SHP77 (cell line): Measurements from ENCODE around the gene USP6NL.
"Not testable (repeated sequence)": the region's sequence is repeated elsewhere in the genome, so short reads cannot be mapped to it uniquely, and the experiment has no call there.

ENCODE experiments used
- DNase-seq, 2 experiments: peaks; one replicate each; lab custom pipeline; 2025; lab: John Stamatoyannopoulos, UW

USP6NL gene

DNA sequence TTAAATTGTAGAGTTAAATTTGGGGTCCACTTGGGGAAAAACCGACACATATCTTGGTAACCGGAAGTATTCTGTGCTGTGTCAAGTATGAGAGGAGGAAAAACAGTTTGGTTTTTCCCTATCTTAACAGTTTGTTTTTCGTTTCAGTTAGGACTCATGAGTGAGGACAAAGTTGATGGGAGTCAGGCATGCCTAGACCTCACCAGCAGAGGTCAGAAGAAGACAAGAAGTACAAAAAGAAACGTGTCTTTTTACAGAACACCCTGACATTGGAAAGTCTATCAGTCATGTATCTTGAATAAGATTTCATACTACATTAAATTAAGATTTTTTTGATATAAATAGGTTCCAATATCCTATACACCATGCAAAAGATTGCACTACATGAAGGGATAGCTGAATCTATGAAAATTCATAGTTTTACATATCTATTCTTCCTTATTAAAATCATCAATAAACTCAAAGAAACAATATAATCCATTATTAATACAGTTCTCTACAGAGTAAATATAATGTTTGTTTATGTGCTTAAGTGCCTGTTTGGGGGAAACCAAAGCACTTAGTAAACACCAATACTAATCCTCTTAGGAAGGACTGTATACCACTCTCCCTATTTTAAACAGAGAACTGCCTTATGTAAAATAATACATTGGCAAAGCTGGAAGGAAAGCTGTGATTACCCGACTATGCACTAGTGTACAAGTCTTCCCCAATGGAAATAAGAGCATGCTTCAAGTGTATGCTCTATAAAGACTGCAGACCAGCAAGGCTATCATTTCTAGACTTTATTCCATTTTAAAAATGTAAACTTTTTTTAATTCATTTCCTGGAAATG lies 95.6 kb downstream of the USP6NL start:
- peak; percentile 30 to 39 for DNase-seq

- no peak for DNase-seq
Measured at GRCh38 chr10:11513727-11514126, 97.7 kb downstream of the USP6NL start.

DNA sequence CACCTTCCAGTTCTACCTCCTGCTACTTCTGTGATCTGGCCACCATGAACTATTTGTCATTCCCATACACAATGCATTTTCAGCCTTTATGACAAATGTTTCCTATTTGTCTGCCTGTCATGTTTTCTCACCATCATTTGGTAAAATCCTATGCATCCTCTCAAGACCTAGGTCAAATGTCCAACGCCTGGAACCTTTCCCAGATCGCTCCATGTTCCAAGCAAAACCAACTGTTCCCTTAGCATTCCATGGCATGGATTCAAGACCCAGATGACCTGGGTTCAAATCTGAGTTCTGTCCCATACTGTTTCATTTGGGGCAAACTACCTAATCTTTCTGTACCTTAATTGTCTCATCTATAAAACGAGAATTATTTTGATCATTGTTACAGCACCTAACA lies 98.9 kb downstream of the USP6NL start:
- DNase-seq: no peak

DNA sequence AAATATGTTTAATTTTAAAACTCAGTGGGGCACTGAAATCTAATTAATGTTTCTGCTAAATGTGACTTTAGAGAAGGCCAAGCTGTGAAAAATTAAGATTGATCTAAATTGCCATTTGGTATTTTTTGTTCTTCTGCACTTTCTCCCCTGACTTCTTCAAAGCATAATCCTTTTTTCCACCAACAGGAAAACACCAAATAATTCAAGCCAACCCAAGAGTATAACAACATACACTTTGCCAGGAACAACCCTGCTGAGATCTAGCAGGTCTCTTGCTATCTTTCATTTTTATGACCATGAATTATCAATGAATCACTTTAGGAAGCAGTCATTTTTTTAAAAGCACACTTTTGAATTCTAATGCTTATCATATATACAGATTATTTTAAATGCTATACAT lies 100.1 kb downstream of the USP6NL start:
- no peak for DNase-seq

- DNase-seq: no peak
Measured at GRCh38 chr10:11510736-11511135, 100.7 kb downstream of the USP6NL start.

GRCh38 chr10:11510281-11510680 lies 101.2 kb downstream of the USP6NL start:
- no peak for DNase-seq

DNA sequence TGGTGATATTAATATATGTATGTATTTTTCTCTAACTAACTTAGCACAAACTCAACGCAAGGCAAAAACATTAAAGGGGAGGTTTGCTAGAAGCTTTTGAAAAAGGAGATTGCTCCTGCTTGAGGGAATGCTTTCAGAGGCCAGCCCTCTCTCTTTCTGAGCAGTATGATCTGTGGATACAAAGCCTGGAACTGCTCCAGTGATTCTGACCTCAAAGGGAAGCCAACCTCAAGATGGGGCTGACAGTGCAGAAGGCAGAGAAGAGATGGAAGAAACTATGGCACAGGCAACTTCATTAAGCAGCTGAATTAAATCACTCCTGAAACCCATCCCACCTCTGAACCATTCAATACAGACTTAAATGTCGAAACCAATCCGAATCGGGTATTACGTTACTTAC lies 102.4 kb downstream of the USP6NL start:
- DNase-seq: no peak

DNA sequence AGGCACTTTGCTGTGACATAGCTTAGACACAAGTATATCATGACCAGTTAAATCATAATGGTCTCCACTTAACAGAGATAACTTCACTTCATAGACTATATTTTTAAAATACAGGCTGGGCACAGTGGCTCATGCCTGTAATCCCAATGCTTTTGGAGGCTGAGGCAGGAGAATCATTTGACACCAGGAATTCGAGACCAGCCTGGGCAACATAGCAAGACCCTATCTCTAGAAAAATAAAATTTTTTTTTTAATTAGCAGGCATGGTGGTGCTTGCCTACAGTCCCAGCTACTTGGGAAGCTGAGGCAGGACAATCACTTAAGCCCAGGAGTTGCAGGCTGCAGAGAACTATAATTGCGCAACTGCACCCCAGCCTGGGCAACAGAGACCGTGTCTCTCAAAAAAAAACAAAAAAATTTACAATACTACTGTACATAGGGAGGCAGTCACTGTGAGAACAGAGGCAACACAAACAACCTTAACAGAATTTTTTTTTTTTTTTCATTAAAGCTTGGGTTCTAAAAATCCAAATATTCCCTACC lies 105.1 kb downstream of the USP6NL start:
- DNase-seq: no peak

GRCh38 chr10:11505639-11506038 lies 105.8 kb downstream of the USP6NL start:
- no peak for DNase-seq

DNA sequence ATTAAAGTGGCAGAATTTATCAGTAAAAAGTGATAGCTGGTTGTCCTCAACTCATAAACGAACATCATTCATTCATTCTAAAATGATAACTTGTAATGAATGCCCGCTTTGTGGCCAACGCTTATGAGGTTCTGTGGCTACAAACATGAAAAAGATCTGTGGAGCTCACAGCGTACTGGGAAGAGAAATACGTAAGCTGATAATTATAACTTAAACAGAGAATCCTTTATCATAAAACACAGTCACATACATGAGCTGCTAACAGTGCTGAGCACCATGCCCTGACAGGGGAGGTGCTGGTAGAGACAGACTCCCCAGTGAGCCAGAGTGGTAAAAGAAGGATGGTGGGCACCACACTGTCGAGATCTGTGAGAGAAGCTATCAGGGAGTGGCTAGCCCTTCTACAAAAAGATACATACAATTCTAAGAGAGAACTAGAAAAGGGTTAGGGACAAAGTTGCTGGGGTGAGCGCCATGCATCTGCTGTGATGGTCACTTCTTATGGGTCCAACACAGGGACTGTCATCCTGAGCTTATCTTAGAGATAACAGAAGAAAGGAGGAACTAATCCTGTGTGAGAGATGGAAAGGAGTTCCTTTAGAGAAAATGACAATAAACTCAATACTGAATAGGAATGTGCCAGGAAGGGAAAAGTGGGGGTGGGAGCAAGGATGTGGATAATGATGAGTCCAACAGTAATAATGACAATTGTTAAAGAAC lies 106.7 kb downstream of the USP6NL start:
- DNase-seq: no peak

GRCh38 chr10:11501600-11501999 lies 109.8 kb downstream of the USP6NL start:
- no peak for DNase-seq

DNA sequence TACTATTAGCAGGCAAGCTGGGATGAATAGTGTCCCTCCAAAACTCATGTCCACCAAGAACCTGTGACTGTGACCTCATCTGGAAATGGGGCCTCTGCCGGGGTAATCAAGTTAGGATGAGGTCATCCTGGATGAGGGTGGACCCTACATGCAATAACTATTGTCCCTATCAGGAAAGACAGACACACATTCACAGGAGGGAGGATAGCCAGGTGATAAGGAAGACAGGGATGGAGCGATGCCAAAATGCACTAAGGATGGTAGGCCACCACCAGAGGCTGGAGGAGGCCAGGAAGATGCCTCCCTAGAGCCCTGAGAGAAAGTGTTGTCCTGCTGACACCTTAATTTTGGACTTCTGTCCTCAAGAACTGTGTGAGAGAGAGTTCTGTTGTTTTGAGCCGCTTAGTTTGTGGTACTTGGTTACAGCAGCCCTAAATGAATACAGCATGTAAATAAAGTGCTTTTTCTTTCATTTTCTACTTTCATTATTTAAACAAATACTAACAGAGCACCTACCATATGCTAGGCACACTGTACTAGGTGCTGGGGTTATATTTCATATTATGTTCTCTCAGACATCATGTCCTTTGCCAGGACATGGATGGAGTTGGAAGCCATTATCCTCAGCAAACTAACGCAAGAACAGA lies 111.9 kb downstream of the USP6NL start:
- no peak for DNase-seq

DNA sequence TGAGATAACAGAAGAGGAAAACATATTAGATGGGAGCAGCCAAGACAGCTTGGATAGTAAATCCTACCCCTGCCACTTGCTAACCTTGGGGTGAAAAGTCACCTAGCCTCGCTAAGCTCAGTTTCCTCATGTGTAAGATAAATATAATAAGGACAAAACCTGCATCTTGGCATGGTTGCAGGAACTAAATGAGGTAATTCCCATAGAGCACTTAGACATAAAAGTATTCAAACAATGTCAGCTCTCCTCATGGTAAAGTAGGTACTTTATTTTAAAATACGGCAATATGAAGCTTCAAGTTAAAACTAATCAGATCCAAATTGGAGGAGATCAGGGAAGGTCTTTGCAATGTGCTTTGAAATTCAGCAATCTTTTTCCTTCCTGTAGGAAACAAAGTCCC lies 113.1 kb downstream of the USP6NL start:
- DNase-seq: no peak

- not testable (repeated sequence) for DNase-seq
Measured at GRCh38 chr10:11494923-11495322, 116.5 kb downstream of the USP6NL start.

GRCh38 chr10:11493646-11494045 lies 117.8 kb downstream of the USP6NL start:
- no peak for DNase-seq

DNA sequence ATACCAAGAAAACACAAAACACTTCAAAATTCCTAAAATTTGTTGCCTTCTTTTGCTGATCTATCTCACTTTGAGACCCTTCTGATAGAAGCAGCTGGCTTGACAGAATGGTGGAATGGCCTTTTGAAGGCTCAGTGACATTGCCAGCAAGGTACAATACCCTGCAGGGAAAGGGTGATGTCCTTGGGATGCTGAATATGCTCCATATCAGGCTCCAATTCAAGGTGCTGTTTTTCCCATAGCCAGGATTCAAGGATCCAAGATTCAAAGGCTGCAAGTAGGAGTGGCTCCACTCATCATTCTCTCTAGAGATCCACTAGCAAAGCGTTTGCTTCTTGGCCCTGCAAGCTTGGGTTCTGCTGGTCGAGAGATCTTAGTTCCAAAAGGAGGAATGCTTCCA lies 120.4 kb downstream of the USP6NL start:
- DNase-seq: no peak

GRCh38 chr10:11489591-11489990 lies 121.9 kb downstream of the USP6NL start:
- no peak for DNase-seq

- DNase-seq: no peak
Measured at GRCh38 chr10:11488126-11488525, 123.3 kb downstream of the USP6NL start.

GRCh38 chr10:11483201-11484148 lies 128.0 kb downstream of the USP6NL start:
- DNase-seq: no peak

GRCh38 chr10:11482306-11482705 lies 129.1 kb downstream of the USP6NL start:
- DNase-seq: no peak

GRCh38 chr10:11480687-11481086 lies 130.8 kb downstream of the USP6NL start:
- no peak for DNase-seq

DNA sequence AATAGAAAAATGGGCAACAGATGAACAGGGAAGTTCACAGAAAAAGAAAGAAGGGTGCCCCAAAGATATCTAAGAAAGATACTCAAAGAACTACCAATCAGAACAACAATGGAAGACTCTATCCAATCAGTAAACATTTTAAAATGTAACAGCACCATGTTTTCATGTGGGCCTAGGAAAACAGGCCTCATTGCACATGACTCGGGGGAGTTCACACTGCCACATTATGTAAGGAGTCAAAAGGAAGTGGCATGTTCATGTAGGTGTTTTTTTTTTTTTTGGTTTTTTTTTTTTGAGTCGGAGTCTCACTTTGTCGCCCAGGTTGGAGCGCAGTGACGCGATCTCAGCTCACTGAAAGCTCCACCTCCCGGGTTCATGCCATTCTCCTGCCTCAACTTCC lies 132.2 kb downstream of the USP6NL start:
- no peak for DNase-seq
